Stomach (tissue), 4 donors: ENCODE results near the gene CDK11B.

Experiments
- CTCF ChIP-seq, 7 experiments: fragments of 450-650 bp in 4 of 7; fragments of 200-600 bp in 3 of 7; sonication (generic) in 3 of 7; IDR thresholded peaks; one replicate each; pipeline ENCODE4 v1.5.1; 2016 to 2019; ENCODE audit warnings: antibody characterized with exemption in 7 of 7, control low read depth in 2 of 7, mild to moderate bottlenecking in 1 of 7
- POLR2A ChIP-seq, 4 donors: fragments of 450-650 bp; IDR thresholded peaks; one replicate each; pipeline ENCODE4 v1.6.1; 2016; ENCODE audit warnings: antibody characterized with exemption in 4 of 4, control low read depth in 2 of 4, mild to moderate bottlenecking in 1 of 4, moderate library complexity in 1 of 4

DNA sequence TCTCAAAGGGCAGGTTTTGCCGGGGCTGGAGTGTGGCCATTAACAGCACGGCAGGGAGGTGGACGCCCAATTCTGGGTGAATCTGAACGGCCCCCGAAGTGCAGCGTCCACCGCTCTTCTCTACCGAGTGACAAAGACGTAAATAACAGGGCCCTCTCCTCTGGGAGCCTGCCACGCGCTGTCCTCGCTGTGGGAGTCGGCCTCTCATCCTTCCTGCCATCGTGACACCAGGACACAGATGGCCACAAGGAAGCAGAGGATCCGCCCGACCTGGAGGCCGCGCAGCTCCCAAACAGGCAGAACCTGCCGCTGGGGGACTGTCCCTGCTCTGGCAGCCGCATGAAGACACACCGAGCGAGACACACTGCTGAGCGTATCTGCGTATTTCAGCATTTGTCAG is 12.1 kb upstream of the CDK11B start:
- TF ChIP-seq CTCF (IDR thresholded peaks at IDR 0.05) = no peak
- no peak for TF ChIP-seq POLR2A (IDR thresholded peaks at IDR 0.05)
